Stimulated activated naive CD8-positive, alpha-beta T cell treated with anti-CD3 and anti-CD28 coated beads, Interleukin-15, amount 100 ng/mL, for 72 hours (primary cell): ENCODE measurements around the gene CFP.

Experiments used
- ATAC-seq: fragments of 150-1000 bp; cut with Tn5 transposase; 2 replicates; pipeline ENCODE4 v1.10.0; 2021; ENCODE audit warnings: mild to moderate bottlenecking, moderate library complexity
- DNase-seq, 2 donors: peaks; one replicate each; pipeline ENCODE4 v3.0.0; 2021 to 2022
- H3K27ac Mint-ChIP-seq, 2 donors: one replicate each; pipeline ENCODE4 v1.8.0; 2022; ENCODE audit warnings: mild to moderate bottlenecking in 2 of 2, mixed read lengths in 2 of 2, moderate library complexity in 2 of 2
- H3K27me3 Mint-ChIP-seq: one replicate; pipeline ENCODE4 v1.8.0; 2022; ENCODE audit warnings: mixed read lengths
- H3K4me1 Mint-ChIP-seq: one replicate; pipeline ENCODE4 v1.8.0; 2022; ENCODE audit warnings: mild to moderate bottlenecking, mixed read lengths
- H3K4me3 Mint-ChIP-seq, 2 donors: one replicate each; pipeline ENCODE4 v1.8.0; 2022; ENCODE audit warnings: mild to moderate bottlenecking in 2 of 2, mixed read lengths in 2 of 2, moderate library complexity in 1 of 2
- H3K9me3 Mint-ChIP-seq, 2 donors: one replicate each; pipeline ENCODE4 v1.8.0; 2022; ENCODE audit warnings: mixed read lengths in 2 of 2

The CFP gene

GRCh38 chrX:47649271-47649670, 19.5 kb upstream of the CFP start:
- Mint-ChIP-seq H3K27ac (peak overlapping the region; percentile 93 to 97), H3K27me3 (no peaks in the 10 kb centered on the region), H3K9me3 (no peaks in the 10 kb centered on the region), H3K4me1 (peaks cover 73% of the 10 kb centered on the region), H3K4me3 (peak overlapping the region; percentile 82 to 96)
- ATAC-seq (no peak), DNase-seq (no peak)

- peaks cover 76% of the 10 kb centered on the region for H3K4me1 Mint-ChIP-seq
- no peak for DNase-seq
- peak overlapping the region in 1 of 2 donors; percentile 78 for H3K27ac Mint-ChIP-seq
Observed at GRCh38 chrX:47648376-47648775, 18.6 kb upstream of the CFP start.

GRCh38 chrX:47646636-47647035, 16.9 kb upstream of the CFP start:
- Mint-ChIP-seq H3K9me3 (no peaks in the 10 kb centered on the region), H3K4me3 (no peak overlapping the region), H3K4me1 (peaks cover 63% of the 10 kb centered on the region), H3K27me3 (no peaks in the 10 kb centered on the region), H3K27ac (no peak overlapping the region)
- ATAC-seq (no peak), DNase-seq (no peak)

More at GRCh38 chrX:47648376-47648775, 18.6 kb upstream of the CFP start:
- Mint-ChIP-seq H3K9me3 (no peaks in the 10 kb centered on the region), H3K27me3 (no peaks in the 10 kb centered on the region), H3K4me3 (peak overlapping the region; percentile 82 to 96)
- no peak for ATAC-seq

- H3K27me3 Mint-ChIP-seq, result no peaks in the 10 kb centered on the region
- peaks cover 53% of the 10 kb centered on the region for H3K4me1 Mint-ChIP-seq
- ATAC-seq, result no peak
- H3K27ac Mint-ChIP-seq, result no peak overlapping the region
- H3K9me3 Mint-ChIP-seq, result no peaks in the 10 kb centered on the region
- H3K4me3 Mint-ChIP-seq, result no peak overlapping the region
- no peak for DNase-seq
Observed at GRCh38 chrX:47645530-47645929, 15.8 kb upstream of the CFP start.

- no peak for ATAC-seq
- no peak overlapping the region for H3K27ac Mint-ChIP-seq
- H3K27me3 Mint-ChIP-seq, result no peaks in the 10 kb centered on the region
- peaks cover 0 to 6% of the 10 kb centered on the region in 2 donors for H3K9me3 Mint-ChIP-seq
- DNase-seq, result no peak
- peaks cover 54% of the 10 kb centered on the region for H3K4me1 Mint-ChIP-seq
- no peak overlapping the region for H3K4me3 Mint-ChIP-seq
Observed at GRCh38 chrX:47644557-47645091, 14.9 kb upstream of the CFP start.

- H3K9me3 Mint-ChIP-seq, result peaks cover 0 to 8% of the 10 kb centered on the region in 2 donors
- no peak overlapping the region for H3K4me3 Mint-ChIP-seq
- no peaks in the 10 kb centered on the region for H3K27me3 Mint-ChIP-seq
- ATAC-seq (no peak), DNase-seq (no peak)
- H3K4me1 Mint-ChIP-seq, result peaks cover 55% of the 10 kb centered on the region
- no peak overlapping the region for H3K27ac Mint-ChIP-seq
Observed at GRCh38 chrX:47643926-47644325, 14.2 kb upstream of the CFP start.

GRCh38 chrX:47638816-47639215, 9.1 kb upstream of the CFP start:
- H3K4me1 Mint-ChIP-seq, result peaks cover 40% of the 10 kb centered on the region
- no peaks in the 10 kb centered on the region for H3K27me3 Mint-ChIP-seq
- H3K9me3 Mint-ChIP-seq, result peaks cover 0 to 8% of the 10 kb centered on the region in 2 donors
- ATAC-seq (no peak), DNase-seq (no peak)
- H3K4me3 Mint-ChIP-seq, result peak overlapping the region in 1 of 2 donors; percentile 9
- H3K27ac Mint-ChIP-seq, result peak overlapping the region in 1 of 2 donors; percentile 13

GRCh38 chrX:47637546-47638195, 7.9 kb upstream of the CFP start:
- Mint-ChIP-seq H3K27ac (peak overlapping the region in 1 of 2 donors; percentile 28), H3K27me3 (no peaks in the 10 kb centered on the region), H3K4me1 (peaks cover 40% of the 10 kb centered on the region), H3K4me3 (peak overlapping the region; percentile 40 to 43), H3K9me3 (peaks cover 0 to 8% of the 10 kb centered on the region in 2 donors)
- DNase-seq (no peak), ATAC-seq (peak; percentile 51)

- no peak overlapping the region for H3K27ac Mint-ChIP-seq
- DNase-seq (peak in 1 of 2 donors; percentile 52), ATAC-seq (peak; percentile 89)
- no peaks in the 10 kb centered on the region for H3K27me3 Mint-ChIP-seq
- H3K9me3 Mint-ChIP-seq, result peaks cover 0 to 5% of the 10 kb centered on the region in 2 donors
- H3K4me3 Mint-ChIP-seq, result no peak overlapping the region
- peaks cover 43% of the 10 kb centered on the region for H3K4me1 Mint-ChIP-seq
Observed at GRCh38 chrX:47634871-47635575, 5.3 kb upstream of the CFP start.

- Mint-ChIP-seq H3K27me3 (no peaks in the 10 kb centered on the region), H3K4me1 (peaks cover 44% of the 10 kb centered on the region), H3K27ac (no peak overlapping the region), H3K9me3 (no peaks in the 10 kb centered on the region), H3K4me3 (no peak overlapping the region)
- ATAC-seq, result no peak
- no peak for DNase-seq
Observed at GRCh38 chrX:47633689-47634590, 4.2 kb upstream of the CFP start.

GRCh38 chrX:47632666-47633065, 2.9 kb upstream of the CFP start:
- DNase-seq (no peak), ATAC-seq (no peak)
- no peaks in the 10 kb centered on the region for H3K9me3 Mint-ChIP-seq
- no peaks in the 10 kb centered on the region for H3K27me3 Mint-ChIP-seq
- H3K27ac Mint-ChIP-seq, result no peak overlapping the region
- peaks cover 44% of the 10 kb centered on the region for H3K4me1 Mint-ChIP-seq
- no peak overlapping the region for H3K4me3 Mint-ChIP-seq

- Mint-ChIP-seq H3K4me1 (peaks cover 36% of the 10 kb centered on the region), H3K27ac (no peak overlapping the region), H3K27me3 (no peaks in the 10 kb centered on the region), H3K4me3 (no peak overlapping the region), H3K9me3 (no peaks in the 10 kb centered on the region)
- ATAC-seq, result no peak
- DNase-seq, result no peak
Observed at GRCh38 chrX:47631676-47632075, 1.9 kb upstream of the CFP start.

- Mint-ChIP-seq H3K4me3 (peak overlapping the region; percentile 39 to 62), H3K27ac (peak overlapping the region in 1 of 2 donors; percentile 81), H3K9me3 (no peaks in the 10 kb centered on the region), H3K27me3 (no peaks in the 10 kb centered on the region), H3K4me1 (peaks cover 30% of the 10 kb centered on the region)
- peak in 1 of 2 donors; percentile 28 for DNase-seq
- peak; percentile 55 for ATAC-seq
Observed at GRCh38 chrX:47628982-47629381, 748 bp downstream of the CFP start.

GRCh38 chrX:47625365-47625764, 4.4 kb downstream of the CFP start:
- ATAC-seq, result no peak
- Mint-ChIP-seq H3K27ac (peak overlapping the region in 1 of 2 donors; percentile 71), H3K4me3 (no peak overlapping the region)

GRCh38 chrX:47623540-47624027, 6.1 kb downstream of the CFP start:
- peaks cover 5% of the 10 kb centered on the region for H3K27me3 Mint-ChIP-seq
- peak; percentile 25 to 36 for DNase-seq
- no peaks in the 10 kb centered on the region for H3K9me3 Mint-ChIP-seq
- peaks cover 29% of the 10 kb centered on the region for H3K4me1 Mint-ChIP-seq
- peak overlapping the region; percentile 81 to 85 for H3K4me3 Mint-ChIP-seq
- peak; percentile 67 for ATAC-seq
- H3K27ac Mint-ChIP-seq, result peak overlapping the region; percentile 72 to 87

More at GRCh38 chrX:47625365-47625764, 4.4 kb downstream of the CFP start:
- DNase-seq, result no peak
- Mint-ChIP-seq H3K9me3 (no peaks in the 10 kb centered on the region), H3K4me1 (peaks cover 40% of the 10 kb centered on the region), H3K27me3 (no peaks in the 10 kb centered on the region)
